GM18951 (cell line): Measurements from ENCODE around the gene PPP1R2.
"Not testable (repeated sequence)": the region's sequence is repeated elsewhere in the genome, so short reads cannot be mapped to it uniquely, and the experiment has no call there.

ENCODE experiments used
- POLR2A ChIP-seq: IDR thresholded peaks from 4 replicates; pipeline ENCODE4 v1.6.1; 2011; ENCODE audit warnings: mild to moderate bottlenecking; ENCODE audit not compliant: insufficient read length, insufficient read depth; ENCODE audit errors: extremely low read depth
- in situ Hi-C: fragments of 300-500 bp; cut with MboI; formaldehyde crosslinking; loops from one replicate; pipeline ENCODE4 v1.12.0; 2022; ENCODE audit warnings: low sequenced_read_pairs, mixed read lengths, inconsistent platforms; ENCODE audit not compliant: unreplicated experiment

The PPP1R2 gene

DNA sequence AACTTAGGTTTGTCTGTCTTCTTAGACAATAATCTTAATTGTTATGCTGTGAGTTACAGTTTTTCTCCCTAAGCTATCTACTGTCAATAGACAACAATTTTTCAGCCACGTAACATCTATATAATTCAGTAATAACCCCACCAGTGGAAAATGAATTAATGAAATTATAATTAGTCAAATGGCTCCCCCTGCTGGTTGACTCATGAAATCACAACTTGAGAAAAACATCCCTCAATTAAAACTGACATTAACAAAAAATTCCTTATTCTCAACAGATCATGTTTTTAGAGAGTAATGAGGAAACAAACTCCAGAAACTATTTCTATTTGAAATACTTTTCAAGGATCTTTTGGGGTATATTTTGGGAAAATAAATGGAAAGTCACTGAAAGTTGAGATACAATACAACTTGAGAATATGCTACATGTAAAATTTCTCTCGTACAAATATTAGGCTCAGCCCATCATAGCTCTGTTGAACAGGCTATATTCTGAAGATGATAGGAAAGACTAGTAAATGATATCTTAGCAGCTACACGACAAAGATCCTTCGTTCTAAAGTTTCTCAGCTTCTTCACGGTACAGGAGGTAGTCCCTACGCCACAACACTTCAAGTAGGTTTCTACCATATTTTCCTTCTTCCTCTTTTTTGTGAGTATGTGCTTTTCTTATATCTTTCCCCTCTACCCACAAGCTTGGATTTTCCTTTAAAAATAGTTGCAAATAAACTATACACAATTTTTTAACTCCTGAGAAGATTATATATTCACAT is 20.7 kb downstream of the PPP1R2 start:
- in situ Hi-C loops: loop anchor here (5.0 kb wide), 1 partner anchor 245 kb away; no protein-coding TSS in a partner anchor
- no peak for TF ChIP-seq POLR2A

DNA sequence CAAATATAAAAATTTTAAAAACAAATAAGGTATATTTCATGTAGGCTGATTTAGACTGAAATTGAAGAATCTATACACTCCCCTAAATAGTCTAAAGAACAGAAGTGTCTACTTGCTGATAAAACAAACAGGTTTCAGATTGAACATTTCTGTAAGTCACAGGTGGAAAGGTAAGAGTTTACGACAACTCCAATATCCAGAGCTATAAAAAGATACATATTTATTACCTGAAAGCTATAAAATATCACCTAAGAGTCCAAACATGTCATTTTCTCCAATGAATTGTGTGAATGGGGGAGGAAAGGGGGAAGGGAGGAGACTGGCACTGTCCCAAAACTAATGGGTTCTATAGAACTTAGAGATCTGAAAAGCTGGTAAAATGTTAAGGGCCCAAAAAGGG is 26.1 kb downstream of the PPP1R2 start:
- in situ Hi-C loops: no loop called here
- TF ChIP-seq POLR2A: no peak

DNA sequence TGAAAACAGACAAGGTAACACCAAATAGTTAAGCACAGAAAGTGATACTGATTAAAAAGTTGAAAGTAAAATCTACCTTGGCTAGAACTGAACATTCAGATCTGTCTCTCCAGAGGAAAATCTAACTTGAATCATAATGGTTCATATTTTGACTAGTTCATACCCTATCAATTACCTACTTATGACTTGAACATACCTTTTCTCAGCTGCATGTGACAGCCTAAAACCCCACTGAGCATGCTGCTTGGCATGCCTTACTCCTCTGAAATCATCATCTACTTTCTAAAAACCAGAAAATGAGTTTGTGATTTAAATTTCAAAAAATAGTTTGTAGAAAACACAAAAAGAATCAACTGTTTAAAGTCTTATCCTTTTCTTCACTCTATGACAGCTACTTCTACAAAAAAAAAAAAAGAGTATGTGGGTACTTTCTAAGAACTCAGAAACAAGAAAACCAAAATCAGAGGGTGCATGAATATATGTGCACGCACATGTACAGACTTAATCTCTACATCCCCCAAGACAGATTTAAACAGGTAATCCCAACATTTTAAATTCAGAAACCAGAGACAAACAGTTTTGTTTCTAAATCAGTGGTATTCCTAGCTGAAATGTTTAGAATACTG is 28.4 kb downstream of the PPP1R2 start:
- in situ Hi-C loops: not testable (repeated sequence)

DNA sequence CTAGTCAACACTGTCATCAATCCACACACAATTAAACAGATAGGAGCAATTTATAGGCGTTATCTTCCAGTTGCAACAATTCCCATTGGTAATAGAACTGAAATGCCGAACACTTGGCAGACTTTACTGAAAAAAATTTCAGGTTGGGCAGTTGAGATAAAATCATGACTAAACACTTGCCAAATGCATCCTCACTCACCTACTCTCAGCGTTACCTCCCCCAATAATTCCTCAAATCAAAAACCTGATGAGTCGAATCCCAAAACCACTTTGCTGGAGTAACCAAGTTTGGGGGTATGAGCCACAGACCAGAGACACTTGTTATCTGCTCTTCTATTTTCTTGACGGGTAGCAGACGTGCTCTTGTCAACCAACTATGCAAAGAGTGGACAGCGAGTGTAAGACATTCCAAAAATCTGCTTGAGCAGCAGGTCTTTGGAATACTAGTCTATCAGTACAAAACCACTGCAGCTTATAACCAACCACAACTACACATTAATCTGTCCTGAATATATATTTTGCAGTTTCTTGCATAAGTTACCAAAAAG is 30.3 kb downstream of the PPP1R2 start:
- in situ Hi-C loops: no loop called here
- TF ChIP-seq POLR2A: no peak

DNA sequence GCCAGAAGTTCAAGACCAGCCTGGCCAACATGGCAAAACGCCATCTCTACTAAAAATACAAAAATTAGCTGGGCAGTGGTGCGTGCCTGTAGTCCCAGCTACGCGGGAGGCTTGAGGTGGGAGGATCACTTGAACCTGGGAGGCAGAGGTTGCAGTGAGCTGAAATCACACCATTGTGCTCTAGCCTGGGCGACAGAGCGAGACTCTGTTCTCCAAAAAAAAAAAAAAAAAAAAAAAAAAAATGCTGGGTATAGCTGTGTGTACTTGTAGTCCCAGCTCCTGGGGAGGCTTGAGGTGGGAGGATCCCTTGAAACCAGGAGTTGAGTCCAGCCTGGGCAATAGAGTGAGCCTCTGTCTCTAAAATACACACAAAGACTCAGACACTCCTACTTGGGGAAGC is 32.0 kb downstream of the PPP1R2 start:
- TF ChIP-seq POLR2A: no peak
- in situ Hi-C loops: no loop called here

DNA sequence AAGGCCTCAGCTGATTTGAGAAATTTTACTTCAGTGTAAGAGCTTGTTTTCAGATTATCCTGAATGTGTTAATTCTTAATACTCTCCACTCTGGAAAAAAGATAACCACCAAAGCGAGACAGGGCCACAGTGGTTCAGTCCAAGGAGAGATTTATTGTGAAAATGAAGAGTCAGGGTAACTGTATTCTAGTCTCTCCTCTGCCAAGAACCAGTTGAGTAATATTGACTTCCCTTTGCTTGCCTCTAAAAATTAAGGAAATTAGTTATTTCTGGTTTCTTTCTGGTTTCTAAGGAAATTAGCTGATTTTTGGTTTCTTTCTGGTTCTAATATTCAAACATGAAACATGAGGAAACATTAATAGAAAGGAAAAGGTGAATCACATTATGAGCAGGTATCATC is 34.9 kb downstream of the PPP1R2 start:
- no peak for TF ChIP-seq POLR2A
- in situ Hi-C loops: no loop called here

DNA sequence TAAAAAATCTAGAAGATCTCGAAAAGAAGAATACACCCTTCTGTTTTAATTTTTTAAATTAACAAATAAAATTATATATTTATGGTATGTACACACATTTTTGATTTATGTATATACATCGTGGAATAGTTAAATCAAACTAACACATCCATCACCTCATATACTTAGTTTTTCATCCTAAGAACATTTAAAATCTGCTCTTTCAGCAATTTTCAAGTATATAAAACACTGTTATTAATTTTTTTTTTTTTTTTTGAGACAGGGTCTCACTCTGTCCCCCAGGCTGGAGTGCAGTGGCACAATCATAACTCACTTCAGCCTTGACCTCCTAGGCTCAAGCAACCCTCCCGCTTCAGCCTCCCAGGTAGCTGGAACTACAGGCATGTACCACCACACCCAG is 67.5 kb downstream of the PPP1R2 start:
- in situ Hi-C loops: no loop called here
- no peak for TF ChIP-seq POLR2A

DNA sequence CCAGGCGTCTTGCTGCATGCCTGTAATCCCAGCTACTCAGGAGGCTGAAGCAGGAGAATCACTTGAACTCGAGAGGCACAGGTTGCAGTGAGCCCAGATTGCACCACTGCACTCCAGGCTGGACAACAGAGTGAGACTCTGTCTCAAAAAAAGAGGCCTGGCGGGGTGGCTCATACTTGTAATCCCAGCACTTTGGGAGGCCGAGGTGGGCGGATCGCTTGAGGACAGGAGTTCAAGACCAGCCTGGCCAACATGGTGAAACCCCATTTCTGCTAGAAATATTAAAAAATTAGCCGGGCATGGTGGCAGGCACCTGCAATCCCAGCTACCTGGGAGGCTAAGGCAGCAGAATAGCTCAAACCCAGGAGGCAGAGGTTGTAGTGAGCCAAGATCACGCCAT is 68.0 kb downstream of the PPP1R2 start:
- in situ Hi-C loops: not testable (repeated sequence)

DNA sequence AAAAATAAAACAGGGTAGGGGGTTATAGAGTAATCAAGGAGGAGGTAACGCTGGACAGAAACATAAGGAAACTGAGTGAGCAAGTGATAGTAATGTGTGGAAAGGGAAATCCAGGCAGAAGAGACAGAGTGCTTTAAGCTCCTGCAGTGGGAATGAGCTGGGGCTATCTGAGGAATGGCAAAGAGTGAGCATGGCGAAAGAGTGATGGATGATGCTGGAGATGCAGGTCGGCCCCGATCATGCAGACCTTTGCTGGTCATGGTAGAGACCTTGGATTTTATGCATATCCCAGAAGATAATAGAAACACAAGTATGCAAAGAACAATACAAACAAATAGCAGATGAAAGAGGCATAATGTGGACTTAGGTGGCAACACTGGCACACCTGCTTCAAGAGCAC is 74.3 kb downstream of the PPP1R2 start:
- TF ChIP-seq POLR2A: no peak
- in situ Hi-C loops: no loop called here

DNA sequence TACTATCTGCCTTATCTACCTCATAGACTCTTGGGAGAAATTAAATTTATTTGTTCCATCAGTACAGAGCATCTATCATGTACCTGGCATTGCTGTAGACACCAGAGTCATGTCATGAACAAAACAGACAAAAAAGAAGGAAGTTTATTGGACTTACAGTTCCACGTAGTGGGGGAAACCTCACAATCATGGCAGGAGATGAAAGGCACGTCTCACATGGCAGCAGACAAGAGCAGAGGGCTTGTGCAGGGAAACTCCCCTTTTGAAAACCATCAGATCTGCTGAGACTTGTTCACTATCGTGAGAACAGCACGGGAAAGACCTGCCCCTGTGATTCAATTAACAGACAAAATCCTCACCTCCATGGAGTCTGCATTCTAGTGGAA is 74.7 kb downstream of the PPP1R2 start:
- no peak for TF ChIP-seq POLR2A
- in situ Hi-C loops: no loop called here

DNA sequence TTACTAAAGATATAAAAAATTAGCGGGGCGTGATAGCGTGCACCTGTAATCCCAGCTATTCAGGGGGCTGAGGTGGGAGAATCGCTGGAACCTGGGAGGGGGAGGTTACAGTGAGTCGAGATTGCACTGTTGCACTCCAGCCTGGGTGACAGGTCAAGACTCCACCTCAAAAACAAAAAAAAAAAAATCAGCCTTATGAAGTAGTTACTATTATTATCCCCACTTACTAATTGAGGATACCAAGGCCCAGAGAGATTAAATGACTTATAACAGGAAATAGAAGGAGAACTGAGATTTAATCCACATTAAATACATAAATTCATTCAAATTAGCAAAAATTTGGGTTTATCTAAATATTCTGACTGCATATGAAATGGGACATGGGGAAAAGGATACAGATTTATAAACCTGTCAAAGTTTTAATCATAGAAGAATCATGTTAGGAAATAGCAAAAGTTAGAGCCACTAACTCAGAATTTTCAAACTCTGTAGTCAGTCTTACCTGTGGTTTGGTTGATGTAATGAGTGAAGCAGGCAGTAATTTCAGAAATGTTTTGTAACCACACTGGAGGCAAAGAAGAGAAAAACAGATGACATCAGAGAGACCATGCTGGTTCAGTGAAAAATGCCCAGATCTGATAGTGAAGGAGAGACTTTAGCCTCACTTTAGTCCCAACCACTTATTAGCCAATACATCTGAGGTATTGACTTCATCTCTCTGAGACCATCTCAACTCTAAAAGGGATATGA is 75.3 kb downstream of the PPP1R2 start:
- in situ Hi-C loops: no loop called here
- TF ChIP-seq POLR2A: no peak

DNA sequence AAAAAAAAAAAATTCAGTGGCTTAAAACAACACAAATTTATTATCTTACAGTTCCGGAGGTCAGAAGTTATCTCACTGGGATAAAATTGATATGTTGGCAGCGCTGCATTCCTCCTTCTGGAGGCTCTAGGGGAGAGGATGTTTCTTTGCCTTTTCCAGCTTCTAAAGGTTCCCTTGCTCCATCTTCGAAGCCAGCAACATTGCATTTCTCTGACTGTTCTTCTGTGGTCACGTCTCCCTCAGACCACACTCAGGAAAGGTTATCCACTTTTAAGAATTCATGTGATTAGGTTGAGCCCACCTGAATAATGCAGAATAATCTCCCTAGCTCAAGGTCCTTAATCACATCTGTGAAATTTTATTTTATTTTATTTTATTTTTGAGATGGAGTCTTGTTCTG is 76.9 kb downstream of the PPP1R2 start:
- in situ Hi-C loops: no loop called here
- no peak for TF ChIP-seq POLR2A
